GM19372 (cell line): ENCODE results near the gene PMEPA1.

ENCODE experiments used
- ATAC-seq: cut with Tn5 transposase; IDR thresholded peaks from one replicate; pipeline ENCODE4 v1.9.1; 2021; ENCODE audit warnings: mild to moderate bottlenecking, low read depth, moderate library complexity; ENCODE audit not compliant: unreplicated experiment

Gene PMEPA1

GRCh38 chr20:57696401-57696961 is 13.3 kb downstream of the PMEPA1 start:
- no peak for ATAC-seq

GRCh38 chr20:57695940-57696339 is 13.9 kb downstream of the PMEPA1 start:
- ATAC-seq, result no peak

DNA sequence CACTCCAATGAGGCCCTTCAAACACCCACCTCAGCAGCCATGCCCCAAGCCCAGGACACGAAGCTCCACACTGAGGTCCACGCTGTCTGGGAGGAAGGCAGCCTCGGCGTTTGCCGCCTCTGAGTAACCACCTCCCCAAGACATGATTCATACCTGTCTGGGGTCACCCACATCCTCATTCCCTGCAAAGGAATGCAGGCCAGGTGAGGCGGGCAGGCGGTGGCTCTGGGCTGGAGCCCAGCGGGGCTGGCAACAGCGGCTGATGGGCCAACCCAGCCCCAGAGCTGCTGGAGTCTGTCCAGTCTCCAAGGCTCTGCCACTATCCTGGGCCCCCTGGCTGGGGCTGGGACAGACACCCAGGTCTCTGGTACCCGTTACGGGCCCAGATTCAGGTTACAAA is 14.8 kb downstream of the PMEPA1 start:
- no peak for ATAC-seq

- no peak for ATAC-seq
These were observed 15.3 kb downstream of the PMEPA1 start for GRCh38 chr20:57694481-57694880.

- ATAC-seq, result no peak
These were observed 16.0 kb downstream of the PMEPA1 start for GRCh38 chr20:57693670-57694329.

- ATAC-seq, result no peak
These were observed 16.7 kb downstream of the PMEPA1 start for GRCh38 chr20:57693002-57693582.

DNA sequence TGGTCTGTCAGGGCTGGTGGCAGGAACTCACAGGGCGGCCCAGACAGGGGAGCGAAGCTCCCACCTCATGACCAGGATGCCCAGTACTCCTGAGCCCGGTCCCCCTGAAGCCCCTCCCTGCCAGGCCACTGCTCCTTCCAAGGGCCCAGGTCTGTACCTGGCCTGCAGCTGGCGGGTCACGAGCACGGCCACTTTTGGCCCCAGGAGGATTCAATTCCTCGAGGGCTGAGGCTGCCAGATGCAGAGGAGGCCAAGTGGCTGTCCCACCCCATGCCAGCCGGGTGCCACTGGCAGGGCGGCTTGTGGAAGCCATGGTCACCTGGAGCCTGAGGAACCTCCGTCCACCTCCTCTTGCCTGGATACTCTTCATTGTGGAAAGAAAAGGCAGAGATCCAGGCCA is 17.4 kb downstream of the PMEPA1 start:
- ATAC-seq, result no peak

DNA sequence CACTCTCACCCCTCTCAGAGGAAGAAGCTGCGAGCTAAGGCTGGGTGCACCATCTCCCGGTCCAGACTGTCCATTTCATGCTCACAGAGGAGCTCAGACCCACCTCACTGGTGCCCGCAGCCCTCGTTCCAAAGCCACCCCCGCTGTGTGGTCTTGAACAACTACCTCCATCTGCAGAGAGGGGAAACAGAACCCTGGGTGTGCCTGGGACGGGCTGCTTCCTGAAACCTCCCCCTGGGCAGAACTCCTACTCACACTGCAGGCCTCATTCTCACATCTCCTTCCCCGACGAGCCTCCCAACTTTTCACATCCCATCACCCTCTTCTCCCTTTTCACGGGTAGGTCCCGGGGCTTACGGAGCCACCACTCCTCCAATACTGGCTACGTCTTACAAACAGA is 18.1 kb downstream of the PMEPA1 start:
- no peak for ATAC-seq

- ATAC-seq, result no peak
These were observed 19.3 kb downstream of the PMEPA1 start for GRCh38 chr20:57690525-57690924.

DNA sequence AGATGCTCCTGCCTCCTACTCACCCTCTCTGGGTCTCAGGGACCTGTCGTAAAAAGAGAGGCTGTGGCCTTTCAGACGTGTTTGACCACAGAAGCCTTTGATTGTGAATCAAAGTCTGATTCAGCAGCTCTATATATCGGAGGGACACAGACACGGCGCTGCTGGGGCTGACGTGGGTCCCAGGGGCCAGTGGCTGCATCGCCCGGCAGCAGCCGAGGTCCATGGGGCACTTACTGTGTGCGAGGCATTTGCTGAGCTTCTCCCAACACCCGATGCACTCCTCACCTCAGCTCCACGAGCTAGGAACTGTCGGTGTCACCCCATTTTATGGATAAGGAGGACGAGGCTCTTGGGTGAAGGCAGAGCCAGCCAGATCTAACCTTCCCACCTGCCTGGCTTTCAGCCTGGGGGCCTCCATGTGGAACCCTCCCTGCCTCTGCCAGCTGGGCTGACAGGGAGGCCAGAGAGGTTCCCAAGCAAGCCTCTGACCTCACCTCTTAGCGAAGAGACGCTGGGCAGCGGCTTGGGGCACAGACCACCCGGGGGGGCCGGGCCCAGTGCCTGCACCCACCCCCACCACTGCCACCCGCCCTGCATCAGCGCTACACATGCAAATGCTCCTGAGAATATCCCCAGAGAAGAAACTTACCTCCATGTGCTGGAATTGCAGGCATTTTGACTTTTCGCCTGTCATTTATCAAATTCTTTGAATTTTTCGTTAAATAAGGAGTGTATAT is 19.9 kb downstream of the PMEPA1 start:
- ATAC-seq, result no peak

- ATAC-seq, result no peak
These were observed 21.0 kb downstream of the PMEPA1 start for GRCh38 chr20:57688864-57689263.

GRCh38 chr20:57688295-57688694 is 21.5 kb downstream of the PMEPA1 start:
- ATAC-seq, result no peak

GRCh38 chr20:57686931-57687652 is 22.7 kb downstream of the PMEPA1 start:
- no peak for ATAC-seq

DNA sequence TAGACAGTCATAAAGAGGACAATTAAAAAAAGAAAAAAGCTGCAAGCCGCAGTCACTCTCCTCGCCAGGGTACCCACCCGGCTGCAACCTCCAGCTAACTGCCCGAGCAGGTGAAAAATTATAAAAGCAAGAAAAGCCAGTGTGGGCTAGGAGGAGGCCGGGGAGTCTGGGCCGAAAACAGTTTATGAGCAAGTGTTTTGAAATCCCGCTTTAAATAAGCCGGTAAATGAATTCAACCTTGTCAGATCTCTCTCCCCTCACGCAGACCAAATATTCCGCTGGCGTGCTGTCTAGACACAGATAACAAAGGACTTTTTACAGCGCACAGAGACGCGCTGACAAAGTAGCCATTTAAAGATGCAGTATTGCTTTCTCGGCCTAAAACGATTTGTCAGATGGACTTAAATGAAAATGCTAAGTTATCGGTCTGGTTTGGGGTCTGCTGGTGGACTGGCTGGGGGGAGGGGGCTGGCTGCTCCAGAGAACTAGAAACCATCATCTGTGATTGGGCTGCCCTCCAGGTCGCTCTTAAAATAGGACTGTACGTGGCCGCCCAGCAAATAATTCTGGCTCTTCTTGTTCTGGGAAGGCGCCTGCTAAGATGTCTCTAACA is 24.6 kb downstream of the PMEPA1 start:
- no peak for ATAC-seq

DNA sequence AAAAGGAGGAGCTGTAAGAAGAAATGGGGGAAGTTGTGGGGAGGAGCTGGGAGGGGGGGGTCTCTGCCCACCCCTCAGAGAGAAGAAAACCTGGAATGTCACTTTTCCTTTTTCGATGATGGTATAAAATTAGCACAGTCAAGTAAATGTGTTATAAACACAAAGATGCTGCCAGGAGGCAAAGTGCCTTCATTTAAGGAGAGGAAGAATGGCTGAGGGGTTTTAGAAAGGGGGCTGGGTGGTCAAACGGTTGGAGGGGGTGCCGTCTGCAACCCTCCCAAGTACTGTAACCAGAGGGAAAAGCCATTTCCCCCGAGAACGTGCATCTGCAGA is 25.0 kb downstream of the PMEPA1 start:
- no peak for ATAC-seq

DNA sequence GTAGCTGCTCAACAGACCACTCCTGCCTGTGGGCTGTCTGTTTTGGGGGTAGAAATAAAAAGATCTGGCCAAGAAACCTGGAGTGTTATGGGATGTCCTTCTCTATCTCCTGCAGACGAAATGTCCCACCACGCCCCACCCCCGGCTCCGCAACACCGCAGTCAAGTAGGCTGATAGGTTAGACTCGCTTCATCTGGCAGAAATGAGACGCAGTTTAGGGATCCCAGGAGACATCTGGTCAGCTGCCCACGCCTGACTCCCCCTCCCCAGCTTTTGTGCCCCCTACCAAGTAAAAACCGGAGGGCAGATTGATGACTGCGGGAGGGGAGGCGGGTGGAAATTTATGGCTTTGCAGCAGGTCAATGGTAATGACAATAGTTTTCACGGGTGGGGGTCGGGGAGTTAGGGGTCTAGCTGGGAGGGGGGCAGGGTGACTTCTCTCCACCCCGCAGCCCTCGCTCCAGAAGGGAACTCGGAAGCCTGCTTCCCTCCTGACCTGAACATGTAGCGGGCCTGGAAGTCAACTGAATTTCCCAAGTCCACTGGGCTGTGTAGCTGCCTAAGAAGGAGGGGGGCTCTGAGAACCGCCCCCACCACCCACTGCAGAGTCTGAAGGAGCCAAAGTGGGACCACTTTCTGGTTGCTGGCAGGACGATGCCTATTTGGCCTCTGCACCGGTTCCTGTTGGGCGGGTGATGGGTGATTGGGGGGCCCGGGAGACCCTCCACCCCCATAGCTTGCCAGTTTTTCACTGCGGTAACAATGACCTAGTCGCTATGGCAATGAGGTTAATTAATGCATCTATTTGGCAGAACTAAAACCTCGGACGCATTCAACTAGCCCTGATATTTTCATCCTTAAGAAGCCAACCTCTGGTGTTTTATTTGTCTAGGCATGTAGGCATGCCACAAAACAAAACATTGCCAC is 25.7 kb downstream of the PMEPA1 start:
- ATAC-seq, result no peak

DNA sequence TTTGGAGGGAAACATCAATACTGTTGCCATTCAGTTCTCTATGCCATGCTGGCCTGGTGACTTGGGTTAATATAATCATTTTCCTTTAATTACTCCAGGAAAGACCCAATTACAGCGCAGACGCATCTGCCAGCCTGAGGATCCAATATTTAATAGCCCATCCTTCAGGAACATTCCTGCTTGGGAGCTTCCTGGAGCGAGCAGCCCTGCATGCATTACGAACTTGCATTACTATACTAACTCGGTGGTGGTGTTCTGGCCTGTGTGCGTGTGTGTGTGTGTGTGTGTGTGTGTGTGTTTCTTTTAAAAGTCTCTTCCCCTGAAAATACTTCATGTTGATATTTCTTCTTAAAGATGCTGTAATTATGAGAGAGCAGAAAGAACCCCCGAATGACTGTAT is 26.5 kb downstream of the PMEPA1 start:
- no peak for ATAC-seq

GRCh38 chr20:57682184-57683101 is 27.4 kb downstream of the PMEPA1 start:
- ATAC-seq, result peak; percentile 38
